Measurements from ENCODE around the gene USP35.

USP35 gene

GRCh38 chr11:78248903-78249302 lies 60.2 kb downstream of the USP35 start:
- no peak overlapping the region for H4K8ac ChIP-seq (ENCODE audit: low read depth, low read length)
- H2AK5ac ChIP-seq (ENCODE audit: low read length): no peak overlapping the region
- H3K9ac ChIP-seq (ENCODE audit: low read length): no peak overlapping the region
- H3K56ac ChIP-seq (ENCODE audit: low read length): no peak overlapping the region
- H3K27me3 ChIP-seq (ENCODE audit: insufficient read depth, low read length, poor library complexity): no peaks in the 10 kb centered on the region
- no peak overlapping the region for H3K4me3 ChIP-seq (ENCODE audit: low read length)
- no peaks in the 10 kb centered on the region for H3K4me1 ChIP-seq (ENCODE audit: control insufficient read depth, low read depth, low read length)
- H2BK5ac ChIP-seq (ENCODE audit: low read length): no peak overlapping the region
- no peak overlapping the region for H4K5ac ChIP-seq (ENCODE audit: low read length)
- H3K23ac ChIP-seq (ENCODE audit: low read length): no peak overlapping the region
- no peaks in the 10 kb centered on the region for H3K36me3 ChIP-seq (ENCODE audit: control insufficient read depth, insufficient read depth, low read length)
- H3K4ac ChIP-seq (ENCODE audit: low read depth, low read length): no peak overlapping the region
- no peaks in the 10 kb centered on the region for H3K79me1 ChIP-seq (ENCODE audit: low read length)
- H2BK120ac ChIP-seq (ENCODE audit: low read depth, low read length): no peak overlapping the region
- no peak for DNase-seq
- no peak overlapping the region for H3K18ac ChIP-seq (ENCODE audit: low read length)
- no peak overlapping the region for H3K4me2 ChIP-seq (ENCODE audit: low read length)
- H3K27ac ChIP-seq (ENCODE audit: low read depth, low read length): no peak overlapping the region
- H2BK15ac ChIP-seq (replicated peaks; ENCODE audit: low read depth): no peak overlapping the region
- H3K79me2 ChIP-seq (ENCODE audit: control insufficient read depth, insufficient read depth, low read length): no peaks in the 10 kb centered on the region

DNA sequence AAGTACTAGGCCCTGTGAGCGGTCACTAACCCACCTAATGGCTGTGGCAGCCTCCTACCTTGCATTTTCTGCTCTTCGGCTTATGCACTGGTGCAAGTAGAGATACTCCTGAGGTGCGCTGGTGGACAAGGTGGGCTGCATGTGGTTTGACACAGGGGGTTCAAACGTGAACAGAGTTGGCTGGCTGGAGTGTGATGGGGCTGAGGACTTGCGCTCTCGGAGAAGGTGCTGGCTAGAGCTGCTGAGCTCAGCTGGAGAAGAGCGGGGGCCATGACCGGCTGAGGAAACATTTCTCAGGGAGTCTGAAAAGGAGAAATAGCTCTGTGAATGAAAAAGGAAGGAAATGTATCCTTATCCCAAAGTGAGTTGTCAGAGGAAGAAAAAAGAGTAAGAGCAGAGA lies 61.4 kb downstream of the USP35 start:
- no peak overlapping the region for H3K4me3 ChIP-seq (ENCODE audit: low read length)
- H2BK15ac ChIP-seq (replicated peaks; ENCODE audit: low read depth): no peak overlapping the region
- H4K8ac ChIP-seq (ENCODE audit: low read depth, low read length): no peak overlapping the region
- DNase-seq: no peak
- no CpG with 5 or more reads among the region's 8 CpGs for WGBS (ENCODE audit: extremely low coverage, insufficient coverage, low lambda C conversion rate)
- no peaks in the 10 kb centered on the region for H3K4me1 ChIP-seq (ENCODE audit: control insufficient read depth, low read depth, low read length)
- no peaks in the 10 kb centered on the region for H3K36me3 ChIP-seq (ENCODE audit: control insufficient read depth, insufficient read depth, low read length)
- no peak overlapping the region for H3K27ac ChIP-seq (ENCODE audit: low read depth, low read length)
- no peaks in the 10 kb centered on the region for H3K79me2 ChIP-seq (ENCODE audit: control insufficient read depth, insufficient read depth, low read length)
- H2BK5ac ChIP-seq (ENCODE audit: low read length): no peak overlapping the region
- H3K27me3 ChIP-seq (ENCODE audit: insufficient read depth, low read length, poor library complexity): no peaks in the 10 kb centered on the region
- no peak overlapping the region for H3K23ac ChIP-seq (ENCODE audit: low read length)
- no peak overlapping the region for H3K4ac ChIP-seq (ENCODE audit: low read depth, low read length)
- no peak overlapping the region for H3K9ac ChIP-seq (ENCODE audit: low read length)
- H3K79me1 ChIP-seq (ENCODE audit: low read length): no peaks in the 10 kb centered on the region
- H2BK120ac ChIP-seq (ENCODE audit: low read depth, low read length): no peak overlapping the region
- H3K18ac ChIP-seq (ENCODE audit: low read length): no peak overlapping the region
- no peak overlapping the region for H2AK5ac ChIP-seq (ENCODE audit: low read length)
- H4K5ac ChIP-seq (ENCODE audit: low read length): no peak overlapping the region
- no peak overlapping the region for H3K4me2 ChIP-seq (ENCODE audit: low read length)
- H3K56ac ChIP-seq (ENCODE audit: low read length): no peak overlapping the region

DNA sequence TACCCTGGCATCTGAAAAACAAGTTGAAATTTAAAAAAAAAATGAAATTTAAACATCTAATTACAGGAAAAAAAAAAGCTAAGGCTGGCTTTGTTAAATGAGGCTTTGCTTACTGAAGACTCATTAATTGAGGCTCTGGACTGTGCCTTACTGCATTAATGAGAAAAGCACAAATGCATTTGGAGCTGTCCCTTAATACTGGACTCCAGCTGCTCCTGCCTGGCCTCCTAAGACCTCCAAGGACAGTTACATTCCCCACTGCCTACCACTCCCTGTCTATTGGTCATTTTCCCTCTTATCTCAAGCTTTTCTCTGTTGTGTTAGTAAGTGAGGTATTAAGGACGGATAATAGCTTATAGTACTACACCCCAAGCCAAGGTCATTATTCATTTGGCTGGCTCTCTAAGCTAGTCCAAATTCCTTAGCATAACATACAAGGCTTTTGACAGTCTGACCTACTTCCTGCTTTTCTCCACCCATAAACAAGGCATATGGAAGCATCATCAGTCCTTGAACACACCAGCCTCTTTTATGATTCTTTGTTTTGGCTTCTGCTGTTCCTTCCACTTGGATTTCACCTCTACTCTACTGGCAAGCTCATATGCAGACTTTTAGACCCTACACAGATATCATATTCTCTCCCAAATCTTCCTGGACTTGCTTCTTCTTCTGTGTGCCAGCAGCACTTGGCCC lies 62.5 kb downstream of the USP35 start:
- no peak overlapping the region for H3K4me2 ChIP-seq (ENCODE audit: low read length)
- H2BK120ac ChIP-seq (ENCODE audit: low read depth, low read length): no peak overlapping the region
- H3K4me3 ChIP-seq (ENCODE audit: low read length): no peak overlapping the region
- no peak for DNase-seq
- no peak overlapping the region for H3K56ac ChIP-seq (ENCODE audit: low read length)
- H4K5ac ChIP-seq (ENCODE audit: low read length): no peak overlapping the region
- H3K79me1 ChIP-seq (ENCODE audit: low read length): no peaks in the 10 kb centered on the region
- H3K27me3 ChIP-seq (ENCODE audit: insufficient read depth, low read length, poor library complexity): no peaks in the 10 kb centered on the region
- H3K27ac ChIP-seq (ENCODE audit: low read depth, low read length): no peak overlapping the region
- no peaks in the 10 kb centered on the region for H3K36me3 ChIP-seq (ENCODE audit: control insufficient read depth, insufficient read depth, low read length)
- H3K9ac ChIP-seq (ENCODE audit: low read length): no peak overlapping the region
- H4K8ac ChIP-seq (ENCODE audit: low read depth, low read length): no peak overlapping the region
- H3K18ac ChIP-seq (ENCODE audit: low read length): no peak overlapping the region
- H2BK5ac ChIP-seq (ENCODE audit: low read length): no peak overlapping the region
- H2BK15ac ChIP-seq (replicated peaks; ENCODE audit: low read depth): no peak overlapping the region
- no CpG with 5 or more reads among the region's 1 CpG for WGBS (ENCODE audit: extremely low coverage, insufficient coverage, low lambda C conversion rate)
- no peak overlapping the region for H2AK5ac ChIP-seq (ENCODE audit: low read length)
- H3K4ac ChIP-seq (ENCODE audit: low read depth, low read length): no peak overlapping the region
- no peaks in the 10 kb centered on the region for H3K4me1 ChIP-seq (ENCODE audit: control insufficient read depth, low read depth, low read length)
- H3K23ac ChIP-seq (ENCODE audit: low read length): no peak overlapping the region
- H3K79me2 ChIP-seq (ENCODE audit: control insufficient read depth, insufficient read depth, low read length): no peaks in the 10 kb centered on the region

GRCh38 chr11:78253797-78254196 lies 65.1 kb downstream of the USP35 start:
- peaks cover 1% of the 10 kb centered on the region for H3K4me1 ChIP-seq (ENCODE audit: control insufficient read depth, low read depth, low read length)
- no peak for DNase-seq
- no peaks in the 10 kb centered on the region for H3K79me2 ChIP-seq (ENCODE audit: control insufficient read depth, insufficient read depth, low read length)
- H3K27me3 ChIP-seq (ENCODE audit: insufficient read depth, low read length, poor library complexity): no peaks in the 10 kb centered on the region
- no CpG with 5 or more reads among the region's 4 CpGs for WGBS (ENCODE audit: extremely low coverage, insufficient coverage, low lambda C conversion rate)
- H2AK5ac ChIP-seq (ENCODE audit: low read length): no peak overlapping the region
- no peaks in the 10 kb centered on the region for H3K79me1 ChIP-seq (ENCODE audit: low read length)
- H3K23ac ChIP-seq (ENCODE audit: low read length): no peak overlapping the region
- no peak overlapping the region for H3K4ac ChIP-seq (ENCODE audit: low read depth, low read length)
- no peak overlapping the region for H3K4me2 ChIP-seq (ENCODE audit: low read length)
- H3K27ac ChIP-seq (ENCODE audit: low read depth, low read length): no peak overlapping the region
- no peak overlapping the region for H2BK120ac ChIP-seq (ENCODE audit: low read depth, low read length)
- H2BK5ac ChIP-seq (ENCODE audit: low read length): no peak overlapping the region
- no peak overlapping the region for H3K56ac ChIP-seq (ENCODE audit: low read length)
- no peak overlapping the region for H2BK15ac ChIP-seq (replicated peaks; ENCODE audit: low read depth)
- H4K5ac ChIP-seq (ENCODE audit: low read length): no peak overlapping the region
- H3K9ac ChIP-seq (ENCODE audit: low read length): no peak overlapping the region
- no peak overlapping the region for H3K4me3 ChIP-seq (ENCODE audit: low read length)
- no peaks in the 10 kb centered on the region for H3K36me3 ChIP-seq (ENCODE audit: control insufficient read depth, insufficient read depth, low read length)
- no peak overlapping the region for H4K8ac ChIP-seq (ENCODE audit: low read depth, low read length)
- H3K18ac ChIP-seq (ENCODE audit: low read length): no peak overlapping the region

- Histone ChIP-seq H3K18ac (ENCODE audit: low read length) (no peak overlapping the region), H3K27me3 (ENCODE audit: insufficient read depth, low read length, poor library complexity) (no peaks in the 10 kb centered on the region), H3K23ac (ENCODE audit: low read length) (no peak overlapping the region), H3K56ac (ENCODE audit: low read length) (no peak overlapping the region), H2BK120ac (ENCODE audit: low read depth, low read length) (no peak overlapping the region), H4K5ac (ENCODE audit: low read length) (no peak overlapping the region), H3K4me1 (ENCODE audit: control insufficient read depth, low read depth, low read length) (peaks cover 1% of the 10 kb centered on the region), H3K79me2 (ENCODE audit: control insufficient read depth, insufficient read depth, low read length) (no peaks in the 10 kb centered on the region), H3K9ac (ENCODE audit: low read length) (no peak overlapping the region), H3K4me3 (ENCODE audit: low read length) (no peak overlapping the region), H2BK15ac (replicated peaks; ENCODE audit: low read depth) (no peak overlapping the region), H3K27ac (ENCODE audit: low read depth, low read length) (no peak overlapping the region), H3K36me3 (ENCODE audit: control insufficient read depth, insufficient read depth, low read length) (no peaks in the 10 kb centered on the region), H2BK5ac (ENCODE audit: low read length) (no peak overlapping the region), H2AK5ac (ENCODE audit: low read length) (no peak overlapping the region), H4K8ac (ENCODE audit: low read depth, low read length) (no peak overlapping the region), H3K4ac (ENCODE audit: low read depth, low read length) (no peak overlapping the region), H3K79me1 (ENCODE audit: low read length) (no peaks in the 10 kb centered on the region), H3K4me2 (ENCODE audit: low read length) (no peak overlapping the region)
- no peak for DNase-seq
- WGBS (ENCODE audit: extremely low coverage, insufficient coverage, low lambda C conversion rate): no CpG with 5 or more reads among the region's 4 CpGs
Observed at GRCh38 chr11:78254268-78254667, 65.5 kb downstream of the USP35 start.

- H3K4me1 ChIP-seq (ENCODE audit: control insufficient read depth, low read depth, low read length): peaks cover 3% of the 10 kb centered on the region
- no CpG with 5 or more reads among the region's 2 CpGs for WGBS (ENCODE audit: extremely low coverage, insufficient coverage, low lambda C conversion rate)
Observed at GRCh38 chr11:78255919-78256318, 67.2 kb downstream of the USP35 start.

More at GRCh38 chr11:78255919-78256318, 67.2 kb downstream of the USP35 start:
- no peak overlapping the region for H2BK15ac ChIP-seq (replicated peaks; ENCODE audit: low read depth)
- no peak overlapping the region for H3K56ac ChIP-seq (ENCODE audit: low read length)
- H3K79me2 ChIP-seq (ENCODE audit: control insufficient read depth, insufficient read depth, low read length): no peaks in the 10 kb centered on the region
- no peaks in the 10 kb centered on the region for H3K27me3 ChIP-seq (ENCODE audit: insufficient read depth, low read length, poor library complexity)
- H3K79me1 ChIP-seq (ENCODE audit: low read length): no peaks in the 10 kb centered on the region
- H3K18ac ChIP-seq (ENCODE audit: low read length): no peak overlapping the region
- no peak overlapping the region for H2BK5ac ChIP-seq (ENCODE audit: low read length)
- H3K4ac ChIP-seq (ENCODE audit: low read depth, low read length): no peak overlapping the region
- H3K27ac ChIP-seq (ENCODE audit: low read depth, low read length): no peak overlapping the region
- H2BK120ac ChIP-seq (ENCODE audit: low read depth, low read length): no peak overlapping the region
- no peak overlapping the region for H2AK5ac ChIP-seq (ENCODE audit: low read length)
- H3K4me3 ChIP-seq (ENCODE audit: low read length): no peak overlapping the region
- H4K5ac ChIP-seq (ENCODE audit: low read length): no peak overlapping the region
- no peaks in the 10 kb centered on the region for H3K36me3 ChIP-seq (ENCODE audit: control insufficient read depth, insufficient read depth, low read length)
- no peak overlapping the region for H3K23ac ChIP-seq (ENCODE audit: low read length)
- H3K9ac ChIP-seq (ENCODE audit: low read length): no peak overlapping the region
- H4K8ac ChIP-seq (ENCODE audit: low read depth, low read length): no peak overlapping the region
- no peak for DNase-seq
- no peak overlapping the region for H3K4me2 ChIP-seq (ENCODE audit: low read length)

Measured in mesendoderm (in vitro differentiated cells).